ENCODE data around the gene ZNF831. TPM values are rescaled to one million over a fixed set of nuclear protein-coding genes. Genes with fewer than 3 reads are reported as not detected.

ZNF831 gene
- total RNA-seq, 1 experiment from 2014 or later, result 0.15 TPM

DNA sequence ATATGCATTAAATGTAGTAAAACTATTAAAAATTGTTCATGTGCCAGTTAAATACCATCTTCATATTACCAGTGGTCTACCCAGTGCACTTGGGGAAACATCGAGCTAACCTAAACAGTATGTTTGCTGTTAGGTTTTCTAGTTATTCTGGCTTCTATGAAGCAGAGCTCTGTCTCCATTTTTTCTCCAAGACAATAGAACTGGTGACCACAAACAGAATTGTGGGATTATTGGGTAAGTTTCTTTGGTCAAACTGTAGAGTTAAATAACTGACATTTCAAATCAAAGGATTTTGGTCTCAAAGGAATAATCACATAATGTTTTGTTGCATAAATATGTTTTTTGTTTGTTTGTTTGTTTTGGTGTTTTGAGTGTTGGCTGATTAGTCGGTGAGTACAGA is 96.3 kb downstream of the ZNF831 start:
- no peak overlapping the region for H3K4me2 ChIP-seq (ENCODE audit: low read length)
- no peaks in the 10 kb centered on the region for H4K20me1 ChIP-seq (ENCODE audit: insufficient read depth)
- CTCF ChIA-PET, result no interaction called here
- BruUV-seq (replicated peaks), result no TSS peak
- no peaks in the 10 kb centered on the region for H3K9me2 ChIP-seq (ENCODE audit: insufficient read depth)
- POLR2A ChIA-PET, result no interaction called here
- no peak overlapping the region for H3K4me3 ChIP-seq (replicated peaks in 1 of 2; ENCODE audit: low read depth in 1 of 2, low read length in 2 of 2)
- H3K27me3 ChIP-seq (ENCODE audit: insufficient read depth, low read length), result peaks cover 56% of the 10 kb centered on the region
- intact Hi-C loops (cut with micrococcal nuclease), result no loop called here
- H3K36me3 ChIP-seq (ENCODE audit: control insufficient read depth in 1 of 2, insufficient read depth in 2 of 2, low read length in 2 of 2), result no peaks in the 10 kb centered on the region
- DNase-seq (ENCODE audit: low read depth, low spot score) (no peak), ATAC-seq (no peak)
- no peaks in the 10 kb centered on the region for H3K4me1 ChIP-seq (ENCODE audit: control insufficient read depth in 1 of 2, insufficient read depth in 2 of 2, low read length in 2 of 2)
- H3K9ac ChIP-seq (ENCODE audit: low read length), result no peak overlapping the region
- RAD21 ChIA-PET (ENCODE audit: low non-redundant PET in 1 of 2, low total read pairs in 2 of 2, uncharacterized antibody in 2 of 2, unreplicated experiment in 2 of 2), result no interaction called here
- no peak overlapping the region for H3K27ac ChIP-seq (ENCODE audit: low read depth, low read length)
- H3K79me2 ChIP-seq (ENCODE audit: insufficient read depth, low read length), result no peaks in the 10 kb centered on the region
- TF ChIP-seq, protein P1, sequence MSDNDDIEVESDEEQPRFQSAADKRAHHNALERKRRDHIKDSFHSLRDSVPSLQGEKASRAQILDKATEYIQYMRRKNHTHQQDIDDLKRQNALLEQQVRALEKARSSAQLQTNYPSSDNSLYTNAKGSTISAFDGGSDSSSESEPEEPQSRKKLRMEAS (IDR thresholded peaks at IDR 0.05), result no peak
- TF ChIP-seq ZNF274 (IDR thresholded peaks at IDR 0.05; ENCODE audit: low read depth, low read length) (no peak), SIN3A (IDR thresholded peaks at IDR 0.05; ENCODE audit: low read depth) (no peak), SRF (IDR thresholded peaks at IDR 0.05; ENCODE audit: low read depth) (no peak), JUND (IDR thresholded peaks at IDR 0.05) (no peak), POLR2AphosphoS5 (IDR thresholded peaks at IDR 0.05; ENCODE audit: low read depth, low read length) (no peak), YY1 (IDR thresholded peaks at IDR 0.05; ENCODE audit: extremely low read depth, insufficient replicate concordance, low read depth, low read length) (no peak), RAD21 (IDR thresholded peaks at IDR 0.05; ENCODE audit: low read depth) (no peak), ELF1 (IDR thresholded peaks at IDR 0.05; ENCODE audit: borderline replicate concordance, low read depth) (no peak), POLR2A (IDR thresholded peaks at IDR 0.05; ENCODE audit: borderline replicate concordance, extremely low read depth, insufficient read depth, insufficient read length) (no peak), ZFX (IDR thresholded peaks at IDR 0.05) (no peak), SP1 (IDR thresholded peaks at IDR 0.05; ENCODE audit: low read depth) (no peak), EGR1 (IDR thresholded peaks at IDR 0.05; ENCODE audit: low read depth) (no peak), CBX3 (IDR thresholded peaks at IDR 0.05; ENCODE audit: low read depth) (no peak), EZH2phosphoT487 (IDR thresholded peaks at IDR 0.05; ENCODE audit: borderline replicate concordance) (no peak), FOSL1 (IDR thresholded peaks at IDR 0.05; ENCODE audit: low read depth) (no peak), CEBPB (IDR thresholded peaks at IDR 0.05; ENCODE audit: low read depth) (no peak)
- TF ChIP-seq, protein P2, sequence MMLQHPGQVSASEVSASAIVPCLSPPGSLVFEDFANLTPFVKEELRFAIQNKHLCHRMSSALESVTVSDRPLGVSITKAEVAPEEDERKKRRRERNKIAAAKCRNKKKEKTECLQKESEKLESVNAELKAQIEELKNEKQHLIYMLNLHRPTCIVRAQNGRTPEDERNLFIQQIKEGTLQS (IDR thresholded peaks at IDR 0.05), result no peak
- TF ChIP-seq, protein P3, sequence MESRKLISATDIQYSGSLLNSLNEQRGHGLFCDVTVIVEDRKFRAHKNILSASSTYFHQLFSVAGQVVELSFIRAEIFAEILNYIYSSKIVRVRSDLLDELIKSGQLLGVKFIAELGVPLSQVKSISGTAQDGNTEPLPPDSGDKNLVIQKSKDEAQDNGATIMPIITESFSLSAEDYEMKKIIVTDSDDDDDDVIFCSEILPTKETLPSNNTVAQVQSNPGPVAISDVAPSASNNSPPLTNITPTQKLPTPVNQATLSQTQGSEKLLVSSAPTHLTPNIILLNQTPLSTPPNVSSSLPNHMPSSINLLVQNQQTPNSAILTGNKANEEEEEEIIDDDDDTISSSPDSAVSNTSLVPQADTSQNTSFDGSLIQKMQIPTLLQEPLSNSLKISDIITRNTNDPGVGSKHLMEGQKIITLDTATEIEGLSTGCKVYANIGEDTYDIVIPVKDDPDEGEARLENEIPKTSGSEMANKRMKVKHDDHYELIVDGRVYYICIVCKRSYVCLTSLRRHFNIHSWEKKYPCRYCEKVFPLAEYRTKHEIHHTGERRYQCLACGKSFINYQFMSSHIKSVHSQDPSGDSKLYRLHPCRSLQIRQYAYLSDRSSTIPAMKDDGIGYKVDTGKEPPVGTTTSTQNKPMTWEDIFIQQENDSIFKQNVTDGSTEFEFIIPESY (IDR thresholded peaks at IDR 0.05; ENCODE audit: extremely low read depth, insufficient replicate concordance, low read length), result no peak
- TF ChIP-seq, protein P4, sequence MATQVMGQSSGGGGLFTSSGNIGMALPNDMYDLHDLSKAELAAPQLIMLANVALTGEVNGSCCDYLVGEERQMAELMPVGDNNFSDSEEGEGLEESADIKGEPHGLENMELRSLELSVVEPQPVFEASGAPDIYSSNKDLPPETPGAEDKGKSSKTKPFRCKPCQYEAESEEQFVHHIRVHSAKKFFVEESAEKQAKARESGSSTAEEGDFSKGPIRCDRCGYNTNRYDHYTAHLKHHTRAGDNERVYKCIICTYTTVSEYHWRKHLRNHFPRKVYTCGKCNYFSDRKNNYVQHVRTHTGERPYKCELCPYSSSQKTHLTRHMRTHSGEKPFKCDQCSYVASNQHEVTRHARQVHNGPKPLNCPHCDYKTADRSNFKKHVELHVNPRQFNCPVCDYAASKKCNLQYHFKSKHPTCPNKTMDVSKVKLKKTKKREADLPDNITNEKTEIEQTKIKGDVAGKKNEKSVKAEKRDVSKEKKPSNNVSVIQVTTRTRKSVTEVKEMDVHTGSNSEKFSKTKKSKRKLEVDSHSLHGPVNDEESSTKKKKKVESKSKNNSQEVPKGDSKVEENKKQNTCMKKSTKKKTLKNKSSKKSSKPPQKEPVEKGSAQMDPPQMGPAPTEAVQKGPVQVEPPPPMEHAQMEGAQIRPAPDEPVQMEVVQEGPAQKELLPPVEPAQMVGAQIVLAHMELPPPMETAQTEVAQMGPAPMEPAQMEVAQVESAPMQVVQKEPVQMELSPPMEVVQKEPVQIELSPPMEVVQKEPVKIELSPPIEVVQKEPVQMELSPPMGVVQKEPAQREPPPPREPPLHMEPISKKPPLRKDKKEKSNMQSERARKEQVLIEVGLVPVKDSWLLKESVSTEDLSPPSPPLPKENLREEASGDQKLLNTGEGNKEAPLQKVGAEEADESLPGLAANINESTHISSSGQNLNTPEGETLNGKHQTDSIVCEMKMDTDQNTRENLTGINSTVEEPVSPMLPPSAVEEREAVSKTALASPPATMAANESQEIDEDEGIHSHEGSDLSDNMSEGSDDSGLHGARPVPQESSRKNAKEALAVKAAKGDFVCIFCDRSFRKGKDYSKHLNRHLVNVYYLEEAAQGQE (IDR thresholded peaks at IDR 0.05; ENCODE audit: low read depth), result no peak
- H3K9me3 ChIP-seq (ENCODE audit: control insufficient read depth in 1 of 2, insufficient read depth in 1 of 2, low read depth in 1 of 2, low read length in 2 of 2), result no peaks in the 10 kb centered on the region
- no peak overlapping the region for H2AFZ ChIP-seq (ENCODE audit: low read depth, low read length, poor library complexity, severe bottlenecking)
